ENCODE data around the gene C20orf204. TPM values are rescaled to one million over a fixed set of nuclear protein-coding genes. Genes with fewer than 3 reads are reported as not detected.

Gene C20orf204
- total RNA-seq, 3 donors from 2014 or later = 0.66 to 1.3 (median 1.1) TPM

- no peak for DNase-seq (ENCODE audit: low spot score in 2 of 2)
- intact Hi-C loops (cut with DNase I; ENCODE audit: low total_unique reads) = no loop called here
- Histone ChIP-seq H3K27me3 (peaks cover 0 to 20% of the 10 kb centered on the region in 2 donors), H3K36me3 (no peaks in the 10 kb centered on the region), H3K4me1 (peaks cover 0 to 4% of the 10 kb centered on the region in 2 donors), H3K9me3 (no peaks in the 10 kb centered on the region), H3K27ac (no peak overlapping the region), H3K4me3 (peak overlapping the region; percentile 36 to 82 (median 57))
- no peak for TF ChIP-seq CTCF (IDR thresholded peaks at IDR 0.05)
- no peak for TF ChIP-seq POLR2AphosphoS5 (IDR thresholded peaks at IDR 0.05)
- TF ChIP-seq POLR2A (IDR thresholded peaks at IDR 0.05) = no peak
Observed at GRCh38 chr20:64038224-64038564, 2.2 kb downstream of the C20orf204 start.

- H3K4me3 ChIP-seq = peak overlapping the region; percentile 36 to 82 (median 57)
- peaks cover 0 to 20% of the 10 kb centered on the region in 2 donors for H3K27me3 ChIP-seq
Observed at GRCh38 chr20:64038565-64039292, 2.7 kb downstream of the C20orf204 start.

GRCh38 chr20:64039293-64040160 is 3.5 kb downstream of the C20orf204 start:
- Histone ChIP-seq H3K27ac (peak overlapping the region in 1 of 2 donors; percentile 65), H3K9me3 (no peaks in the 10 kb centered on the region), H3K4me3 (peak overlapping the region; percentile 36 to 82 (median 57)), H3K36me3 (no peaks in the 10 kb centered on the region), H3K27me3 (peaks cover 0 to 20% of the 10 kb centered on the region in 2 donors), H3K4me1 (peaks cover 0 to 4% of the 10 kb centered on the region in 2 donors)
- no peak for TF ChIP-seq POLR2A (IDR thresholded peaks at IDR 0.05)
- DNase-seq (ENCODE audit: low spot score in 2 of 2) = no peak
- intact Hi-C loops (cut with DNase I; ENCODE audit: low total_unique reads) = no loop called here

More at GRCh38 chr20:64038565-64039292, 2.7 kb downstream of the C20orf204 start:
- H3K36me3 ChIP-seq = no peaks in the 10 kb centered on the region
- TF ChIP-seq POLR2A (IDR thresholded peaks at IDR 0.05) = no peak
- TF ChIP-seq CTCF (IDR thresholded peaks at IDR 0.05) = peak in 2 of 3 donors; percentile 45 to 66
- TF ChIP-seq POLR2AphosphoS5 (IDR thresholded peaks at IDR 0.05) = peak in 1 of 3 donors; percentile 3
- DNase-seq (ENCODE audit: low spot score in 2 of 2) = peak; percentile 53 to 72
- peak overlapping the region; percentile 33 to 65 for H3K27ac ChIP-seq
- H3K9me3 ChIP-seq = no peaks in the 10 kb centered on the region
- peaks cover 0 to 4% of the 10 kb centered on the region in 2 donors for H3K4me1 ChIP-seq
- intact Hi-C loops (cut with DNase I; ENCODE audit: low total_unique reads) = no loop called here

- H3K4me1 ChIP-seq = peaks cover 0 to 4% of the 10 kb centered on the region in 2 donors
- peaks cover 0 to 22% of the 10 kb centered on the region in 2 donors for H3K27me3 ChIP-seq
- no peak for TF ChIP-seq POLR2A (IDR thresholded peaks at IDR 0.05)
- no peak for TF ChIP-seq CTCF (IDR thresholded peaks at IDR 0.05)
- TF ChIP-seq POLR2AphosphoS5 (IDR thresholded peaks at IDR 0.05) = no peak
- no peaks in the 10 kb centered on the region for H3K36me3 ChIP-seq
- H3K27ac ChIP-seq = peak overlapping the region in 1 of 2 donors; percentile 52
- H3K9me3 ChIP-seq = no peaks in the 10 kb centered on the region
- no peak overlapping the region for H3K4me3 ChIP-seq
- no peak for DNase-seq (ENCODE audit: low spot score in 2 of 2)
- intact Hi-C loops (cut with DNase I; ENCODE audit: low total_unique reads) = no loop called here
Observed at GRCh38 chr20:64040231-64041039, 4.5 kb downstream of the C20orf204 start.

All from breast epithelium (tissue), 4 donors.